Urinary bladder (tissue), 4 donors: ENCODE data around the gene LRIT2. TPM values are rescaled to one million over a fixed set of nuclear protein-coding genes. Genes with fewer than 3 reads are reported as not detected.

Experiments
- DNase-seq: peaks from one replicate; pipeline ENCODE4 v3.0.0-alpha.2; 2015; ENCODE audit errors: extremely low spot score
- H3K27ac ChIP-seq: one replicate; pipeline ENCODE4 v1.5.1; 2013; ENCODE audit warnings: low read depth, mild to moderate bottlenecking, moderate library complexity
- H3K36me3 ChIP-seq: one replicate; pipeline ENCODE4 v1.6.1; 2013; ENCODE audit warnings: mild to moderate bottlenecking, moderate library complexity; ENCODE audit not compliant: insufficient read depth
- H3K4me1 ChIP-seq: one replicate; pipeline ENCODE4 v1.6.1; 2013; ENCODE audit warnings: mild to moderate bottlenecking, moderate library complexity; ENCODE audit not compliant: insufficient read depth
- H3K4me3 ChIP-seq: one replicate; pipeline ENCODE4 v1.5.1; 2013; ENCODE audit warnings: low read depth, low read length
- WGBS: extraction: QIAGEN DNeasy Blood & Tissue Kit; methylation state at CpG from one replicate; pipeline ENCODE4 v1.1.7; 2013; 5-methylcytosine and 5-hydroxymethylcytosine counted together
- polyA plus RNA-seq: library from polyadenylated mRNA; stranded (reverse); fragments of 200-250 nt; gene quantifications from one replicate; pipeline ENCODE4 v1.2.3, GENCODE V29; 2013
- total RNA-seq: library from RNA; depleted of rRNA; stranded (reverse); fragments of >200 nt; gene quantifications from one replicate; pipeline ENCODE4 v1.2.3, GENCODE V29; 2014
- donor health status: healthy with polysubstance abuse.
- donor health status: healthy.

Gene LRIT2
- total and polyA plus RNA-seq, 2 donors, result not detected

DNA sequence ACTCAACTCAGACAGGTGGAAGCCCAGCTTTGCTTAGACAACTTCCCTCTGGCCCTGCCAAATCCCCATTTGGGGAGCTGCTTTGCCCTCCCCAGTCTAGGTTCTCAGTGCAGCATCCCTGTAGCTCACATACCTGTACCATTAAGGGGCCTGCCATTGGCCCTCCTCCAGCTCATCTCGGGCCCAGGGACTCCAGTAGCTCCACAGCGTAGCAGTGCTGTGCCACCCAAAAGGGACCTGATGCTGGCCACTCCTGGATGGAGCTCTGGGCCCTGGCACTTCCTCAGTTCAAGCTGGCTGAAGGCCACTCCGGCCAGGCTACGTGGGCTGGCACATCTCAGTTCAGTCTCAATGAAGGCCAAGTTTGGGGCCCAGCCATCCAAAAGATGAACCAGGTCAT is 8.6 kb upstream of the LRIT2 start:
- no peaks in the 10 kb centered on the region for H3K36me3 ChIP-seq
- WGBS, result 85% methylated on average over 4 of the region's 4 CpGs
- no peaks in the 10 kb centered on the region for H3K4me1 ChIP-seq
- no peak overlapping the region for H3K27ac ChIP-seq
- H3K4me3 ChIP-seq, result no peak overlapping the region
- DNase-seq, result no peak

DNA sequence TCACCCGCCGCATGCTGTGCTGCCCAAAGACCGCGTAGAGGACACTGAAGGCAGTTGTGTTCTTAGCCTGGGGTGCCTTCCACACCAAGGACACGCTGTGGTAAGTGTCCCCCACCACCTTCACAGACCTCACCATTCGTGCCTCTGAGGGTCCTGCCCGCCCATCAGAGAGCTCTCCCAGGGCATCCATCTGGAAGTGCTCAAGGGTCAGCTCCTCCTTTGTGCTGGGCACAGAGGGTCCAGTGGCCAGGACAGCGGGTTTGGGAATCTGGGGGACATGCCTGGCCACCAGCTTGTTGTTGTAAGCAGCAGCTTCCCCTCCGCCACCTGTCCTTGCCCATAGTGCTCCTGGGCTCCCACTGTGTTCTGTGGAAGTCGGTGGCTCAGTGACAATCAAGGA is 7.0 kb upstream of the LRIT2 start:
- H3K36me3 ChIP-seq, result no peaks in the 10 kb centered on the region
- no peak for DNase-seq
- no peaks in the 10 kb centered on the region for H3K4me1 ChIP-seq
- H3K27ac ChIP-seq, result no peak overlapping the region
- no peak overlapping the region for H3K4me3 ChIP-seq
- 82% methylated on average over 10 of the region's 10 CpGs for WGBS

DNA sequence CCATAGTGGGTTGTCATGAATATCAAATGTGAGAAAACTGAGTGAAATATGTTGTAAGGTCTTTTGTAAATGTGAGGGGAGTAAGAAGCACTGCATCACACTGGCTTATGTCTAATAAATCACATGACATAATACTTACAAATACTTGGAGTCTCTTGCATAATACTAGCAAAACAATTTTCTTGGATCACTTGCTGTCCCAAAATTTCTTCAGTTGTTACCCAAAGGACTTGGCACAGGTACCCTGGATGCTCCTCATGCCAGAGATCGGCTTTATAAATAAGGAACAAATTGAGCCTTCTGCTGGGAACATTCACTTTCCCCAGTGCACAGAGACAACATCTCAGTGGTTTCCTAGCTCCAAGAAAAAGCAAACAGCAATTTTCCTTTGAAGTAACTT is 5.0 kb upstream of the LRIT2 start:
- no peak for DNase-seq
- H3K4me1 ChIP-seq, result no peaks in the 10 kb centered on the region
- H3K27ac ChIP-seq, result no peak overlapping the region
- 82% methylated on average over 1 of the region's 1 CpG for WGBS
- H3K4me3 ChIP-seq, result no peak overlapping the region
- no peaks in the 10 kb centered on the region for H3K36me3 ChIP-seq

DNA sequence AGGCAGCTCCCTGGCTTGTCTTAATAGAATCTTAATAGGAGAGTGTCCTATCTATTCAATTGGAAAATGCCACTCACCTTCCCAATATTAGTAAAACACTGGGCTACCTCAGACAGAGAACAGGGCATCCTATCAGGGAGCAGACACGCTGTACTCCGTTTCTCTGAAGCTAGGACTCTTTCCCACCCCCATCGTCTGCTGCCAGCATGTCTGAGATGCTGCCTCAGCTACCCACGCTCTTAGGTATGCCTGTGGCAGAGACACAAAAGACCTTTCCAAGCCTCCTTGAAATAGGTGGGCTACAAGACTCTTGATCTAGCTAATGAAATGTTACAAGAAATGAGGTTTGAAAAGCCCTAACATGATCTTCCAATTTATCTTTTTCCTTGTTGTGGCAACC is 2.5 kb upstream of the LRIT2 start:
- Histone ChIP-seq H3K4me3 (no peak overlapping the region), H3K36me3 (no peaks in the 10 kb centered on the region), H3K4me1 (no peaks in the 10 kb centered on the region), H3K27ac (no peak overlapping the region)
- WGBS, result 61% methylated on average over 4 of the region's 4 CpGs
- no peak for DNase-seq

DNA sequence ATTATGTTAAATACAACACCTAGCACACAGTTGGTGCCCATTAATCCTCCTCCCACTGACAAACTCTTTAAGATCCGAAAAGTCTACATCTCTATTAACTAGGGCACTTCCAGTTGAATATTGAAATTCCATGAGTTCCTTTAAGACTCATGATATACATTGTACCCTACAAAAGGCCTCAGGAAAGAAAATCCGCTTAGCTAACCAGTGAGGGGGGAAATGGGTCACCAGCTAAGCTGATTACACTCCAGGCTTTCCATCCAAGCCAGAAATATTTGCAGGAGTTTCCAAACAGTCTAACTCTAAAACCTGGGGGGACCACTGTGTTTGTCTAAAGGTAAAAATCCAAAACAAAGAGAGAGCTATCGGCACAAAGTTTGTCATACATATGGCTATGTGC is 1.3 kb upstream of the LRIT2 start:
- WGBS, result 73% methylated on average over 3 of the region's 3 CpGs
- no peak overlapping the region for H3K27ac ChIP-seq
- no peak overlapping the region for H3K4me3 ChIP-seq
- no peaks in the 10 kb centered on the region for H3K36me3 ChIP-seq
- H3K4me1 ChIP-seq, result no peaks in the 10 kb centered on the region
- DNase-seq, result no peak

DNA sequence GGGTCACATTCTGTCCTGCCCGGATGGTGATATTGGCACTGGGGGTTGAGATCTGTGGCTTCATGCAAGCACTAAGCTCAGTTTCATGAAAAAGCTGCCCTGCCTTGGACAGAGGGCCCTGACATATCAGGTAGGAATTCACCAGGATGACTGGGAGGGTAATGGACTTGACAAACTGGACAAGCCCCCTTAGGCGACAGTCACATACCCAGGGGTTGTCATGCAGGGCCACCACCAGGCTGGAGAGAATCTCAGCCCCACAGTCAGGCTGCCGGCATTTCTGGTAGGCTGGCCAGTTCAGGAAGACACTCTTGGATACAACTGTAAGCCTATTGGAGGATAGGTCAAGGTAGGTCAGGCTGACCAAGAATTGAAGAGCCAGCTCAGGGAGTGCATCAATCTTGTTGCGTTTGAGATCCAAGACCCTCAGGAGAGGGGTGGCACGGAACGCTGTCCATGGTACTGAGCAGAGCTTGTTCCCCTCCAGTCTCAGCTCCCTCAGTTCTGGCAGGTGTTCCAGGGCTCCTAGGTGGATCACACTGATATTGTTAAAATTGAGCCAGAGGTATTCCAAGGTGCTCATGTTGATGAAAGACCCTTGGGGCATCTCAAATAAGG is 824 bp downstream of the LRIT2 start:
- H3K36me3 ChIP-seq, result no peaks in the 10 kb centered on the region
- 55% methylated on average over 6 of the region's 6 CpGs for WGBS
- no peak overlapping the region for H3K4me3 ChIP-seq
- no peak for DNase-seq
- H3K27ac ChIP-seq, result no peak overlapping the region
- H3K4me1 ChIP-seq, result no peaks in the 10 kb centered on the region

DNA sequence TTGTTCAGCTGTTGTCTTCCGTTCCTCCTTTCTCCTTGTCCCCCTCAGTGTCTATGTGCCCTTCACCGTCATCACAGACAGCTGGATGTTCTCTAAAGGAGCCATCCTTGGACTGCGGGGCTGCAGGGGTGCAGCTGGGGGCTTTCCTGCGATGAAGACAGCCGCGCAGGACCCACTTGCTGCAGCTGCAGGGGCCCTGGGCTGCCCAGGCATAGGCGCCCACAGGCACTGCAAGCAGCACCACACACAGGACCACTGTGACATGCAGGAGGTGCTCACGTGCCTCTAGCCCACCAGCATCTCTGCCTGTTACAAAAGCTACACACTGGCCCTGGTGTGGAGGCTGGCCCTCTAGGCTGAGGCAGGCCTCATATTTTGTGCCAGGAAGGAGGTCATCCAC is 3.4 kb downstream of the LRIT2 start:
- Histone ChIP-seq H3K27ac (no peak overlapping the region), H3K4me1 (no peaks in the 10 kb centered on the region), H3K4me3 (no peak overlapping the region), H3K36me3 (no peaks in the 10 kb centered on the region)
- DNase-seq, result no peak
- 79% methylated on average over 8 of the region's 8 CpGs for WGBS

DNA sequence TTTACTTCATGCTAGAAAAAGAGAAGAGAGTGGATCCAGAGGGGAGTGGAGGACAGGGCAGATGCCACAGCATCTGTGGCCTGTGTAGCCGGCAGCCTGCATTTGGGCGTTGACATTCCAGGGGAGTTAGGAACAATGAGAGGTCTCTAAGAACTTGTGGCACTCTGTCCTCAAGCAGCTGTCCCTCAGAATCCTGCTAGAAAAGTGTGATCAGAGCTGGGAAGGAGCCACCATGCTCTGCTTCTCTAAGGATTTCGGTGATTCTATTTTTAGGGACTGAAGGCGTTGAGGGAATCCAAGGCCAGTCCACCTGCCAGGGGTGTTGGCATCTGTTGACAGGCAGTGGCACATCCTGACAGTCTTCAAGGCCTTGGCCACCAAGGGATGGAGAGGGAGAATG is 7.6 kb downstream of the LRIT2 start:
- no peak overlapping the region for H3K27ac ChIP-seq
- no peaks in the 10 kb centered on the region for H3K4me1 ChIP-seq
- no peak for DNase-seq
- H3K4me3 ChIP-seq, result no peak overlapping the region
- whole genome bisulfite sequencing, result 91% methylated on average over 4 of the region's 4 CpGs
- no peaks in the 10 kb centered on the region for H3K36me3 ChIP-seq

DNA sequence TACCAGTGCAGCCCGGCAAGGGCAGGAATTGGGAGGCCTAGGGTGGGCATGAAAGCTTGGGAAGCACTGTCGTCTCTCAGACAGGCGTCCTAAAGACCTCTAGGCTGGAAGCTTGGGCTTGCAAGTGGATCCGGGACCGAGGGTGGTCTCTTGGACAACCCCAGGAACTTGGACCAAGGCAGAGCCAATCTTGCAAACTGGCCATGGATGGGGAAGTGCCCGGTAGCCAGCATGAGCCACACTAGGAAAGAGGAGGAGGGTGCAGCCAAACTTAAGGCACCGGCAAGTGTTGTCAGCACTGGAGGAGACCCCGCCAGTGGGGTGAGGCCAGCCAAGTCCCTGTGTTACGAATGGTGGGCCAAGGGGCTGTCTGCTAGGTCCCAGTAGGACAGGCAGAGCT is 8.5 kb downstream of the LRIT2 start:
- Histone ChIP-seq H3K4me1 (no peaks in the 10 kb centered on the region), H3K36me3 (no peaks in the 10 kb centered on the region), H3K4me3 (no peak overlapping the region), H3K27ac (no peak overlapping the region)
- 85% methylated on average over 9 of the region's 9 CpGs for WGBS
- no peak for DNase-seq

DNA sequence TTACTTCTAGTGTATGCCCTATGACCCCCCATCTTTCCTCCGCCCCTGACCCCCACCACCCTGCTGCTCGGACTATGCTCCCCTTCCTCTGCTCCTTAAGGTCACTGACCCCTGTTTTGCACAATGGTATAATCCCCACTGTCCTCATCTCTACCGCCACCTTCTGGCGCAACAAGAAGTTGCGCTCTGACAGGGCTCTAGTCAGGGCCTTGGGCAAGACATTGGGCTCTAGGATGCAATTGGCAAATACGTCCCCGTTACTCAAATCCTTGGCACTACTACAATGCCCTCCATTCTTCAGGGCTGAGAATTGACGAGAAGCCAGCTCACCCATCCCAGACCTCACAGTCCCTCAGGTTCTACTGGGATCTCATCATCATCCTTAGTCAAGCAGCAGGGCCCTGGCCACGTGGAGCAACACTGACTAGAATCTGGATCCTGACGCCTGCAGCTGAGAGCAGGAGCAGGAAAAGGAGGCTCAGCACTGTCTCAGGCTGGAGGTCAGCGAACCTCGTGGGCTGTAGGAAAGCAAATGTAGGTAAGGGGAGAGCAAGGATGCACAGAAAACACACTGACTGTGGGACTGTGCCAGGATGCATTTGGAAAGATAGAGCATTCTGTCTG is 10.6 kb downstream of the LRIT2 start:
- 47% methylated on average over 12 of the region's 12 CpGs for WGBS
- no peak overlapping the region for H3K27ac ChIP-seq
- H3K4me3 ChIP-seq, result no peak overlapping the region
- DNase-seq, result no peak
- H3K36me3 ChIP-seq, result no peaks in the 10 kb centered on the region
- H3K4me1 ChIP-seq, result no peaks in the 10 kb centered on the region

DNA sequence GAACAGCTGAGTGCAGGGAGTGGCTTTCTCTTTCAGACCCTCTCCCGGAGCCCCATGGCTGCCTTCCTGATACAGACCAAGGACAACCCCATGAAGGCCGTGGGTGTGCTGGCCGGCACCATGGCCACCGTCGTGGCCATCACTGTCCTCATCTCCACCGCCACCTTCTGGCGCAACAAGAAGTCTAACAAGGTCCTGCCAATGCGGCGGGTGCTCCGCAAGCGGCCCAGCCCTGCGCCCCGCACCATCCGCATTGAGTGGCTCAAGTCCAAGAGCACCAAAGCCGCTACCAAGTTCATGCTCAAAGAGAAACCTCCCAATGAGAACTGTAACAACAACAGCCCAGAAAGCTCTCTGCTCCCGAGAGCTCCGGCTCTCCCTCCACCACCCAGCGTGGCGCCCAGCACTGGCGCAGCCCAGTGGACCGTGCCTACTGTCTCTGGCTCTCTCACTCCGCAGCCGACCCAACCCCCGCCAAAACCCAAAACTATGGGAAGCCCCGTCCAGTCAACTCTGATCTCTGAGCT is 11.2 kb downstream of the LRIT2 start:
- Histone ChIP-seq H3K36me3 (no peaks in the 10 kb centered on the region), H3K4me3 (no peak overlapping the region), H3K4me1 (no peaks in the 10 kb centered on the region), H3K27ac (no peak overlapping the region)
- 77% methylated on average over 25 of the region's 25 CpGs for WGBS
- no peak for DNase-seq

DNA sequence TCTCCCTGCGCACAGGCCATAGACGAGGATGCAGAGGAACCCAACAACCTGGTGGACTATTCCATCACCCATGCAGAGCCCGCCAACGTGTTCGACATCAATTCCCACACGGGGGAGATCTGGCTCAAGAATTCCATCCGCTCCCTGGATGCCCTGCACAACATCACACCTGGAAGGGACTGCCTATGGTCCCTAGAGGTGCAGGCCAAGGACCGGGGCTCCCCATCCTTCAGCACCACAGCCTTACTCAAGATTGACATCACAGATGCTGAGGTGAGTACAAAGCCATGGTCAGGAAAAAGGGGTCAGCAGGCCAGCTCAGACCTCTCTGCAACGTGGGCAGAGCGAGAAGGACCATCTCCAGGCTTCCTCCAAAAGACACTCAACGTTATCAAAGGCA is 12.3 kb downstream of the LRIT2 start:
- DNase-seq, result no peak
- 86% methylated on average over 11 of the region's 11 CpGs for WGBS
- Histone ChIP-seq H3K27ac (no peak overlapping the region), H3K4me3 (no peak overlapping the region), H3K36me3 (no peaks in the 10 kb centered on the region), H3K4me1 (no peaks in the 10 kb centered on the region)

DNA sequence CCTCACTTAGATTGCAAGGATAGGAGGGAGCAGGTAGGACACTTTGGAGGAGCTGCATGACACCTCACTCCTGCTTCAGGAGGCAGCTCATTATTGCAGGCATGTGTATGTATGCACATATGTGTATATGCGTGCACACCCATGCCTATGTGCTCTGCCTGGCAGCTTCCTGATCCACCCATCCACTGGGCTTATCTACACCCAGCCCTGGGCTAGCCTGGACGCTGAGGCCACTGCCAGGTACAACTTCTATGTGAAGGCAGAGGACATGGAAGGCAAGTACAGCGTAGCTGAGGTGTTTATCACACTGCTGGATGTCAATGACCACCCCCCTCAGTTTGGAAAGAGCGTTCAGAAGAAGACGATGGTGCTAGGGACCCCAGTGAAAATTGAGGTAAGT is 13.3 kb downstream of the LRIT2 start:
- no peak overlapping the region for H3K27ac ChIP-seq
- no peak for DNase-seq
- 72% methylated on average over 5 of the region's 5 CpGs for WGBS

DNA sequence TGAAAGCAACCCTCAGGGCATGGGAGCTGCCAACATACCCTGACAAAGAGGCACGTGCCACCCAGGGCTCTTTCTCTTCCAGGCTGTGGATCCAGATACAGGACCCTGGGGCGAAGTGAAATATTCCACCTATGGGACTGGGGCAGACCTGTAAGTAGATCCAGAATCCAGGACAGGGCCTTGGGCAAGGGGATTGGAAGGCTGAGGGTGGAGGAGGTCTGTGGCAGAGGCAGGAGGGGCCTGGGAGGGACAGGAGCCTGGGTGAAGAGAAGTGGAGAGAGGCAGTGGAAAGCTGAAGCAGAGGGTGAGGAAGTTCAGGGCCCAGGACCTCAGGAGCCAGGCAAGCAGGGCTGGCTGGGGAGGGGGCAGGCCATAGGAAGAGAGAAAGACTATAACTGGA is 13.8 kb downstream of the LRIT2 start:
- Histone ChIP-seq H3K4me1 (no peaks in the 10 kb centered on the region), H3K36me3 (no peaks in the 10 kb centered on the region), H3K4me3 (no peak overlapping the region), H3K27ac (no peak overlapping the region)
- DNase-seq, result no peak
- 76% methylated on average over 2 of the region's 2 CpGs for WGBS

More for the DNA sequence above, 13.3 kb downstream of the LRIT2 start:
- Histone ChIP-seq H3K4me3 (no peak overlapping the region), H3K4me1 (no peaks in the 10 kb centered on the region), H3K36me3 (no peaks in the 10 kb centered on the region)
